GM23248 (cell line): ENCODE measurements around the gene NUP133. TPM values are rescaled to one million over a fixed set of nuclear protein-coding genes. Genes with fewer than 3 reads are reported as not detected.

Experiments used
- DNase-seq: peaks from one replicate; pipeline ENCODE4 v3.0.0-alpha.2; 2015
- H2AFZ ChIP-seq: fragments of 200-600 bp; sonication (generic); 2 replicates; pipeline ENCODE4 v1.6.1; 2016; ENCODE audit warnings: antibody characterized with exemption
- H3F3A ChIP-seq: fragments of 200-600 bp; sonication (generic); 2 replicates; pipeline ENCODE4 v1.6.1; 2016; ENCODE audit warnings: mild to moderate bottlenecking, antibody characterized with exemption, mixed run types; ENCODE audit not compliant: insufficient read depth
- H3K27ac ChIP-seq: fragments of 200-600 bp; sonication (generic); 2 replicates; pipeline ENCODE4 v1.5.1; 2016; ENCODE audit warnings: mild to moderate bottlenecking
- H3K27me3 ChIP-seq: fragments of 200-600 bp; sonication (generic); replicated peaks from 2 replicates; pipeline ENCODE4 v1.6.1; 2016; ENCODE audit warnings: mild to moderate bottlenecking; ENCODE audit not compliant: insufficient read depth
- H3K36me3 ChIP-seq: fragments of 200-600 bp; sonication (generic); 2 replicates; pipeline ENCODE4 v1.6.1; 2016; ENCODE audit warnings: low read depth, mild to moderate bottlenecking
- H3K4me1 ChIP-seq: fragments of 200-600 bp; sonication (generic); 2 replicates; pipeline ENCODE4 v1.6.1; 2016; ENCODE audit warnings: mild to moderate bottlenecking; ENCODE audit not compliant: insufficient read depth
- H3K4me2 ChIP-seq: fragments of 200-600 bp; sonication (generic); one replicate; pipeline ENCODE4 v1.6.1; 2016; ENCODE audit warnings: mild to moderate bottlenecking; ENCODE audit not compliant: unreplicated experiment
- H3K4me3 ChIP-seq: fragments of 200-600 bp; sonication (generic); 2 replicates; pipeline ENCODE4 v1.5.1; 2016; ENCODE audit warnings: mild to moderate bottlenecking
- H3K79me2 ChIP-seq: fragments of 200-600 bp; sonication (generic); 2 replicates; pipeline ENCODE4 v1.6.1; 2016; ENCODE audit warnings: mild to moderate bottlenecking; ENCODE audit not compliant: insufficient read depth
- H3K9ac ChIP-seq: fragments of 200-600 bp; sonication (generic); 2 replicates; pipeline ENCODE4 v1.6.1; 2016; ENCODE audit warnings: mild to moderate bottlenecking
- H3K9me2 ChIP-seq: fragments of 200-600 bp; sonication (generic); 2 replicates; pipeline ENCODE4 v1.6.1; 2016; ENCODE audit warnings: mixed run types, mild to moderate bottlenecking, moderate library complexity; ENCODE audit not compliant: insufficient read depth
- H3K9me3 ChIP-seq: fragments of 200-600 bp; sonication (generic); one replicate; pipeline ENCODE4 v1.6.1; 2017; ENCODE audit warnings: low read depth
- H4K20me1 ChIP-seq: fragments of 200-600 bp; sonication (generic); 2 replicates; pipeline ENCODE4 v1.6.0; 2016; ENCODE audit not compliant: insufficient read depth
- EZH2 ChIP-seq: fragments of 200-600 bp; sonication (generic); IDR thresholded peaks from 2 replicates; pipeline ENCODE4 v1.6.1; 2018; ENCODE audit warnings: antibody characterized with exemption, mild to moderate bottlenecking; ENCODE audit not compliant: insufficient read depth, poor library complexity, severe bottlenecking
- EZH2phosphoT487 ChIP-seq: fragments of 200-600 bp; sonication (generic); IDR thresholded peaks from 2 replicates; pipeline ENCODE4 v1.6.1; 2018; ENCODE audit warnings: antibody characterized with exemption, moderate library complexity, mild to moderate bottlenecking, low read depth; ENCODE audit not compliant: insufficient read depth
- WGBS, 2 experiments: methylation state at CpG; one replicate each; pipeline ENCODE4 v1.1.6; 2015 to 2017; ENCODE audit warnings: low lambda C conversion rate in 2 of 2, low coverage in 1 of 2; ENCODE audit errors: missing lambda C conversion rate in 2 of 2; 5-methylcytosine and 5-hydroxymethylcytosine counted together
- in situ Hi-C: fragments of 300-500 bp; cut with MboI; formaldehyde crosslinking; loops from 2 replicates; pipeline ENCODE4 v1.15.0; 2020
- polyA plus RNA-seq: library from polyadenylated mRNA; unstranded; fragments of >200 nt; fragmentation: Nextera tagmentation; extraction: Ambion mirVana; gene quantifications from 2 replicates; pipeline ENCODE4 v1.2.1, GENCODE V29; 2016
- total RNA-seq: library from RNA; depleted of rRNA; stranded (reverse); fragments of >200 nt; shearing (Covaris generic); gene quantifications from 2 replicates; pipeline ENCODE4 v1.2.3, GENCODE V29; 2014

Gene NUP133
- total and polyA plus RNA-seq, 2 experiments from 2014 or later: 16.7 to 29.1 TPM

DNA sequence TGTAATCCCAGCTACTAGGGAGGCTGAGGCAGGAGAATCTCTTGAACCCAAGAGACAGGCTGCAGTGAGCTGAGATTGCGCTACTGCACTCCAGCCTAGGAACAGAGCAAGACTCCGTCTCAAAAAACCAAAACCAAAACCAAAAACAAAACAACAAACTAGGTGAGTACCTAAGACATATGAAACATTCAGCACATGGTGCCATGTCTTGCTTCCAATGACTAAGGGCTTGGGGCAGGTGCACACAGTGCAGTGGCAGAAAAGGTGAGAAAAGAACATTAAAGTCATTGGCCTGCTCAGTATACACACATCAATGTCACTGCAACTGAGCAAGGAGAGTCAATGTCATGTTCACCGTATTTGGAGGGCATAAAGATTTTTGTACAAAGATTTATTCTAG is 70.1 kb downstream of the NUP133 start:
- Histone ChIP-seq H3K36me3 (0 out of 2 replicates have a peak, but pooled peaks cover 5% of the 10 kb centered on the region), H3K27ac (no peak overlapping the region), H3K9ac (no peak overlapping the region), H3K4me1 (peaks cover 10% of the 10 kb centered on the region), H4K20me1 (no peaks in the 10 kb centered on the region), H3F3A (peaks cover 26% of the 10 kb centered on the region), H3K27me3 (peaks cover 34% of the 10 kb centered on the region), H3K9me3 (no peaks in the 10 kb centered on the region), H3K4me3 (no peak overlapping the region), H3K4me2 (no peak overlapping the region), H3K79me2 (no peaks in the 10 kb centered on the region), H2AFZ (no peak overlapping the region), H3K9me2 (no peaks in the 10 kb centered on the region)
- in situ Hi-C loops: no loop called here
- no peak for TF ChIP-seq EZH2phosphoT487
- DNase-seq: no peak
- WGBS, 2 experiments: 85 to 91% methylated on average over 3 of the region's 3 CpGs

DNA sequence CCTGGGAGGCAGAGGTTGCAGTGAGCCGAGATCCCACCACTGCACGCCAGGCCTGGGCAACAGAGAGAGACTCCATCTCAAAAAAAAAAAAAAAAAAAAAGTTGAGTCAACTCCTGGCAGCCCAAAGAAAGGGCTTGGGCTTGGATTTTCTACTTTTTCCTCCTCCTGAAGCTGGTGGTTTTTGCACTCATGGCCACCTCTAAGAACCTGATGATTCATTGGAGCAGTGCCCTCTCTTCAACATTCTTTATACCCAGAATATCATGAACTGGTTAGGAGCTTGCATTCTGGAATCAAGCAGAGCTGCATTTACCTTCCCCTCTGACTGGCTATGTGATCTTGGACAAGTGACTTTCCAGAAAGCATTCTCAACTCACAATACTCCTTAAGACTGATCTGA is 70.7 kb downstream of the NUP133 start:
- H3K9ac ChIP-seq: no peak overlapping the region
- no peak overlapping the region for H3K4me3 ChIP-seq
- H3K27ac ChIP-seq: no peak overlapping the region
- no peaks in the 10 kb centered on the region for H3K9me2 ChIP-seq
- H2AFZ ChIP-seq: no peak overlapping the region
- no peaks in the 10 kb centered on the region for H3K79me2 ChIP-seq
- H4K20me1 ChIP-seq: no peaks in the 10 kb centered on the region
- in situ Hi-C loops: no loop called here
- no peak for TF ChIP-seq EZH2phosphoT487
- TF ChIP-seq EZH2: no peak
- peaks cover 10% of the 10 kb centered on the region for H3K4me1 ChIP-seq
- H3K9me3 ChIP-seq: no peaks in the 10 kb centered on the region
- peaks cover 37% of the 10 kb centered on the region for H3K27me3 ChIP-seq
- DNase-seq: peak; percentile 24
- H3K4me2 ChIP-seq: no peak overlapping the region
- WGBS, 2 experiments: 97% methylated on average over 2 of the region's 2 CpGs; no CpG with 5 or more reads in 1 of the 2 experiments
- peaks cover 22% of the 10 kb centered on the region for H3F3A ChIP-seq
- 0 out of 2 replicates have a peak, but pooled peaks cover 5% of the 10 kb centered on the region for H3K36me3 ChIP-seq

DNA sequence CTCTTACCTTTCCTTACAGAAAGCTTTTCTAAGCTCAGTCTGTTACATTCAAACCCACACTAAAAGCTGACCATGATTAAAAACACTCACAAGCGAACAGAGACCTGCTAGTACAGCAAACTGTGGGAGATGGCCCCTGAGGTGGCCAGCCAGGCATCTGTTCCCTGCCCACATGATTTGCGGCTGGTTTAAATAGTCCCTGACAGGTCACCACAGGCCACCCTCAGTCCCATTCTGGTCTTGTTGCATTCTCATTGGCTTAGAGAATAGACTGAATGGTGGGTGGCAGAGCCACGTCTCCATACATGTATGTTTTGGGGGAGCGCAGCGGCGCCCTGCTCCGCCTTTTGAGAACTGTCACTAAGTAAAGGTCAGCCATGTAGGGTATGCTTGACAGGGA is 71.9 kb downstream of the NUP133 start:
- in situ Hi-C loops: no loop called here
- no peak overlapping the region for H2AFZ ChIP-seq
- no peak for TF ChIP-seq EZH2phosphoT487
- TF ChIP-seq EZH2: no peak
- H3K9me2 ChIP-seq: no peaks in the 10 kb centered on the region
- peaks cover 10% of the 10 kb centered on the region for H3F3A ChIP-seq
- H3K4me1 ChIP-seq: peaks cover 7% of the 10 kb centered on the region
- no peak overlapping the region for H3K9ac ChIP-seq
- H3K4me2 ChIP-seq: no peak overlapping the region
- H3K36me3 ChIP-seq: 0 out of 2 replicates have a peak, but pooled peaks cover 5% of the 10 kb centered on the region
- H3K4me3 ChIP-seq: no peak overlapping the region
- no peaks in the 10 kb centered on the region for H3K79me2 ChIP-seq
- DNase-seq: no peak
- no peaks in the 10 kb centered on the region for H4K20me1 ChIP-seq
- WGBS, 2 experiments: 49 to 51% methylated on average over 7 of the region's 7 CpGs
- peaks cover 39% of the 10 kb centered on the region for H3K27me3 ChIP-seq
- H3K9me3 ChIP-seq: no peaks in the 10 kb centered on the region
- no peak overlapping the region for H3K27ac ChIP-seq

DNA sequence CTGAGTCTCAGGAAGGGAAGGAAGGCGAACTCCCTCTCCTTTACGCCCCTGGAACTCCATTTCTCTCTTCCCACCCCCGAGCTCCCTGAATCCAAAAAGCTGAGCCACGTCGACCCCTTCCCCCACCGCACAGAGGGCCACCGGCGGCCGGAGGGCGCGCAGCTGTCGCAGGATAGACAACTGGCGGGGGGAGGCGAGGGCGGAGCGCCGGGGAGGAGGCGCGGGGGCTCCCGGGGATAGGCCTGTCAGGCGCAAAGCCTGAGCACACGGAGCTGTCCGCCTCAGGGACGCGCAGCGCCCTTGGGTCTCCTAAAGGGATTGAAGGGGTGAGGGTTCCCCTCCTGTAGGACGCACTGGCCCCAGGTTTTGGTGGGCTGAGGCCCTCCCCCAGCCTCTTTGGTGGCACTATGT is 73.5 kb downstream of the NUP133 start:
- H3K4me1 ChIP-seq: no peaks in the 10 kb centered on the region
- no peak overlapping the region for H3K9ac ChIP-seq
- H4K20me1 ChIP-seq: no peaks in the 10 kb centered on the region
- no peaks in the 10 kb centered on the region for H3F3A ChIP-seq
- no peak overlapping the region for H3K27ac ChIP-seq
- no peak overlapping the region for H3K4me2 ChIP-seq
- no peak for TF ChIP-seq EZH2phosphoT487
- peak; percentile 27 for TF ChIP-seq EZH2
- H3K79me2 ChIP-seq: no peaks in the 10 kb centered on the region
- no peak for DNase-seq
- H2AFZ ChIP-seq: no peak overlapping the region
- peaks cover 49% of the 10 kb centered on the region for H3K27me3 ChIP-seq
- in situ Hi-C loops: no loop called here
- H3K9me3 ChIP-seq: no peaks in the 10 kb centered on the region
- H3K36me3 ChIP-seq: no peaks in the 10 kb centered on the region
- H3K9me2 ChIP-seq: no peaks in the 10 kb centered on the region
- WGBS, 2 experiments: 2 to 4% methylated on average over 11 to 27 of the region's 27 CpGs
- no peak overlapping the region for H3K4me3 ChIP-seq
